SK-N-SH treated with all-trans-retinoic acid at 6 μM for 48 hours (cell line): ENCODE measurements around the gene SIPA1L2.

Experiments
- ATAC-seq: fragments of 200-7000 bp; cut with Tn5 transposase; 3 replicates; pipeline ENCODE4 v1.9.1; 2020; ENCODE audit warnings: mild to moderate bottlenecking, moderate library complexity
- ARNTL ChIP-seq: fragments of 450-650 bp; formaldehyde crosslinking; IDR thresholded peaks from 2 replicates; pipeline ENCODE4 v1.5.0; 2020; ENCODE audit warnings: low read depth, mild to moderate bottlenecking, moderate library complexity, borderline replicate concordance
- BACH2 ChIP-seq: fragments of 250-450 bp; sonication (Bioruptor Pico); IDR thresholded peaks from 2 replicates; pipeline ENCODE4 v1.9.0; 2021; ENCODE audit warnings: mild to moderate bottlenecking, borderline replicate concordance
- CSDC2 ChIP-seq: fragments of 250-450 bp; sonication (Bioruptor Pico); IDR thresholded peaks from 2 replicates; pipeline ENCODE4 v1.5.0; 2020; ENCODE audit warnings: mild to moderate bottlenecking, moderate library complexity
- CSRNP3 ChIP-seq: fragments of 250-450 bp; sonication (Bioruptor Pico); IDR thresholded peaks from 2 replicates; pipeline ENCODE4 v1.5.1; 2021; ENCODE audit warnings: mild to moderate bottlenecking, moderate library complexity
- GLIS3 ChIP-seq: fragments of 250-450 bp; sonication (Bioruptor Pico); IDR thresholded peaks from 2 replicates; pipeline ENCODE4 v1.5.0; 2020; ENCODE audit warnings: mild to moderate bottlenecking, moderate library complexity
- ISL1 ChIP-seq: fragments of 250-450 bp; sonication (Bioruptor Pico); IDR thresholded peaks from 2 replicates; pipeline ENCODE4 v2.1.2; 2022; ENCODE audit warnings: mild to moderate bottlenecking, moderate library complexity
- OSR1 ChIP-seq: fragments of 250-450 bp; sonication (Bioruptor Pico); IDR thresholded peaks from 2 replicates; pipeline ENCODE4 v1.8.0; 2022; ENCODE audit warnings: moderate library complexity, mild to moderate bottlenecking, inconsistent platforms
- PATZ1 ChIP-seq: fragments of 250-450 bp; sonication (Bioruptor Pico); IDR thresholded peaks from 2 replicates; pipeline ENCODE4 v1.8.0; 2020; ENCODE audit warnings: mild to moderate bottlenecking, moderate library complexity, borderline replicate concordance
- POU6F1 ChIP-seq: fragments of 250-450 bp; sonication (Bioruptor Pico); IDR thresholded peaks from 2 replicates; pipeline ENCODE4 v1.8.0; 2021; ENCODE audit warnings: low read depth, mild to moderate bottlenecking, moderate library complexity, borderline replicate concordance
- PPARA ChIP-seq: fragments of 250-450 bp; sonication (Bioruptor Pico); IDR thresholded peaks from 2 replicates; pipeline ENCODE4 v1.5.0; 2020; ENCODE audit warnings: mild to moderate bottlenecking, borderline replicate concordance
- RARB ChIP-seq: fragments of 250-450 bp; sonication (Bioruptor Pico); IDR thresholded peaks from 2 replicates; pipeline ENCODE4 v1.8.0; 2021; ENCODE audit warnings: mild to moderate bottlenecking, moderate library complexity
- SNAI2 ChIP-seq: fragments of 250-450 bp; sonication (Bioruptor Pico); IDR thresholded peaks from 2 replicates; pipeline ENCODE4 v1.5.0; 2020; ENCODE audit warnings: mild to moderate bottlenecking, moderate library complexity
- TCF4 ChIP-seq: fragments of 250-450 bp; sonication (Bioruptor Pico); IDR thresholded peaks from 2 replicates; pipeline ENCODE4 v1.8.0; 2021; ENCODE audit warnings: mild to moderate bottlenecking, moderate library complexity, borderline replicate concordance
- TOX ChIP-seq: fragments of 250-450 bp; sonication (Bioruptor Pico); IDR thresholded peaks from 2 replicates; pipeline ENCODE4 v1.8.0; 2021; ENCODE audit warnings: mild to moderate bottlenecking, moderate library complexity, borderline replicate concordance
- TSHZ2 ChIP-seq: fragments of 250-450 bp; sonication (Bioruptor Pico); IDR thresholded peaks from 2 replicates; pipeline ENCODE4 v1.5.0; 2020; ENCODE audit warnings: mild to moderate bottlenecking, moderate library complexity
- ZC3H10 ChIP-seq: fragments of 250-450 bp; sonication (Bioruptor Pico); IDR thresholded peaks from 2 replicates; pipeline ENCODE4 v1.5.1; 2021; ENCODE audit warnings: mild to moderate bottlenecking, moderate library complexity
- ZFP3 ChIP-seq: fragments of 250-450 bp; sonication (Bioruptor Pico); IDR thresholded peaks from 2 replicates; pipeline ENCODE4 v1.5.0; 2020; ENCODE audit warnings: mild to moderate bottlenecking, moderate library complexity
- ZFP30 ChIP-seq: fragments of 450-650 bp; formaldehyde crosslinking; IDR thresholded peaks from 2 replicates; pipeline ENCODE4 v1.5.0; 2022; ENCODE audit warnings: mild to moderate bottlenecking, moderate library complexity
- ZNF565 ChIP-seq: fragments of 450-650 bp; formaldehyde crosslinking; conservative IDR thresholded peaks from 2 replicates; pipeline ENCODE4 v1.5.0; 2020; ENCODE audit warnings: low read depth, mild to moderate bottlenecking, moderate library complexity
- ZNF70 ChIP-seq: fragments of 450-650 bp; formaldehyde crosslinking; IDR thresholded peaks from 2 replicates; pipeline ENCODE4 v1.5.0; 2020; ENCODE audit warnings: mild to moderate bottlenecking, moderate library complexity
- ZNF8 ChIP-seq: fragments of 450-650 bp; formaldehyde crosslinking; IDR thresholded peaks from 2 replicates; pipeline ENCODE4 v1.5.0; 2020; ENCODE audit warnings: mild to moderate bottlenecking, moderate library complexity

Gene SIPA1L2

GRCh38 chr1:232620356-232620969, 9.5 kb downstream of the SIPA1L2 start:
- TF ChIP-seq ZFP3 (CRISPR knock-in tag): no peak; the same call in 1 of the 2 replicates
- peak; percentile 83 for TF ChIP-seq ISL1
- TF ChIP-seq CSDC2 (CRISPR knock-in tag): no peak
- 0 out of 2 replicates have a peak, but pooled peaks have one; percentile 13 for TF ChIP-seq ZNF70 (CRISPR knock-in tag)
- no peak for TF ChIP-seq ZNF565
- TF ChIP-seq ZFP30 (CRISPR knock-in tag): no peak
- no peak for TF ChIP-seq ZNF8 (CRISPR knock-in tag)
- no peak for TF ChIP-seq ARNTL (CRISPR knock-in tag)
- peak; percentile 91 for TF ChIP-seq TSHZ2 (CRISPR knock-in tag)
- peak; percentile 44; the same call in 1 of the 2 replicates for TF ChIP-seq TOX
- TF ChIP-seq ZC3H10 (CRISPR knock-in tag): no peak
- TF ChIP-seq, all 23 proteins: peak for 4
- peak; percentile 75 for ATAC-seq

GRCh38 chr1:232617237-232617636, 12.7 kb downstream of the SIPA1L2 start:
- TF ChIP-seq CSRNP3 (CRISPR knock-in tag): no peak
- no peak for TF ChIP-seq OSR1
- TF ChIP-seq BACH2: no peak
- no peak for TF ChIP-seq ZNF70 (CRISPR knock-in tag)
- TF ChIP-seq ZNF565: no peak
- TF ChIP-seq ZFP30 (CRISPR knock-in tag): no peak
- TF ChIP-seq RARB (CRISPR knock-in tag): no peak
- no peak for TF ChIP-seq GLIS3 (CRISPR knock-in tag)
- TF ChIP-seq TCF4 (CRISPR knock-in tag): no peak
- TF ChIP-seq SNAI2 (CRISPR knock-in tag): no peak
- no peak for TF ChIP-seq CSDC2 (CRISPR knock-in tag)
- no peak for TF ChIP-seq ISL1
- no peak for TF ChIP-seq ZFP3 (CRISPR knock-in tag)
- TF ChIP-seq PATZ1 (CRISPR knock-in tag): no peak
- no peak for TF ChIP-seq POU6F1 (CRISPR knock-in tag)
- ATAC-seq: no peak

GRCh38 chr1:232615306-232615800, 14.6 kb downstream of the SIPA1L2 start:
- no peak for TF ChIP-seq TCF4 (CRISPR knock-in tag)
- TF ChIP-seq GLIS3 (CRISPR knock-in tag): no peak
- no peak for TF ChIP-seq RARB (CRISPR knock-in tag)
- TF ChIP-seq ZFP3 (CRISPR knock-in tag): no peak
- TF ChIP-seq TOX: no peak
- TF ChIP-seq PPARA (CRISPR knock-in tag): no peak
- TF ChIP-seq ZC3H10 (CRISPR knock-in tag): no peak
- no peak for TF ChIP-seq ZNF8 (CRISPR knock-in tag)
- TF ChIP-seq SNAI2 (CRISPR knock-in tag): no peak
- no peak for TF ChIP-seq BACH2
- ATAC-seq: no peak
